ENCODE measurements around the gene BAD. TPM values are rescaled to one million over a fixed set of nuclear protein-coding genes. Genes with fewer than 3 reads are reported as not detected.

BAD gene
- polyA plus RNA-seq, 1 experiment, result 36.1 TPM

- DNase-seq (ENCODE audit: low read depth, low spot score), result no peak
- Histone ChIP-seq H3K27me3 (ENCODE audit: control insufficient read depth, insufficient read depth, low read length) (no peaks in the 10 kb centered on the region), H3K4me3 (ENCODE audit: low read depth, low read length) (no peak overlapping the region), H3K27ac (ENCODE audit: low read depth, low read length) (no peak overlapping the region), H3K9me3 (ENCODE audit: control insufficient read depth, insufficient read depth, low read length) (no peaks in the 10 kb centered on the region)
- TF ChIP-seq CTCF (IDR thresholded peaks at IDR 0.05; ENCODE audit: low read depth, low read length), result no peak
- ChIA-PET CTCF (interaction anchor here (2.1 kb wide), 1 partner anchor 68 kb away, joined by 6 read pairs; no protein-coding TSS in a partner anchor), POLR2A (interaction anchor here (0.6 to 0.7 kb wide), 2 partner anchors 31 to 68 kb away, joined by 3 to 4 read pairs; no protein-coding TSS in a partner anchor)
These were observed 51.5 kb downstream of the BAD start for GRCh38 chr11:64232967-64233315.

GRCh38 chr11:64232182-64232966 lies 52.1 kb downstream of the BAD start:
- H3K9me3 ChIP-seq (ENCODE audit: control insufficient read depth, insufficient read depth, low read length), result no peaks in the 10 kb centered on the region
- H3K27ac ChIP-seq (ENCODE audit: low read depth, low read length), result no peak overlapping the region
- no peak overlapping the region for H3K4me3 ChIP-seq (ENCODE audit: low read depth, low read length)
- no peak for TF ChIP-seq CTCF (IDR thresholded peaks at IDR 0.05; ENCODE audit: low read depth, low read length)
- CTCF ChIA-PET, result interaction anchor here (2.1 kb wide), 1 partner anchor 69 kb away, joined by 6 read pairs; no protein-coding TSS in a partner anchor
- POLR2A ChIA-PET, result interaction anchor here (0.5 to 1.4 kb wide), 2 partner anchors 9 to 14 kb away, joined by 3 to 4 read pairs; partner anchors contain the start of genes FKBP2 and PPP1R14B
- no peaks in the 10 kb centered on the region for H3K27me3 ChIP-seq (ENCODE audit: control insufficient read depth, insufficient read depth, low read length)
- DNase-seq (ENCODE audit: low read depth, low spot score), result no peak

- Histone ChIP-seq H3K4me3 (ENCODE audit: low read depth, low read length) (no peak overlapping the region), H3K27ac (ENCODE audit: low read depth, low read length) (no peak overlapping the region), H3K9me3 (ENCODE audit: control insufficient read depth, insufficient read depth, low read length) (no peaks in the 10 kb centered on the region), H3K27me3 (ENCODE audit: control insufficient read depth, insufficient read depth, low read length) (no peaks in the 10 kb centered on the region)
- TF ChIP-seq CTCF (IDR thresholded peaks at IDR 0.05; ENCODE audit: low read depth, low read length), result no peak
- no peak for DNase-seq (ENCODE audit: low read depth, low spot score)
- POLR2A ChIA-PET, result interaction anchor here (0.5 to 1.4 kb wide), 2 partner anchors 10 to 15 kb away, joined by 3 to 4 read pairs; partner anchors contain the start of genes FKBP2 and PPP1R14B
- CTCF ChIA-PET, result no interaction called here
These were observed 52.9 kb downstream of the BAD start for GRCh38 chr11:64231546-64231945.

GRCh38 chr11:64230985-64231365 lies 53.5 kb downstream of the BAD start:
- H3K27ac ChIP-seq (ENCODE audit: low read depth, low read length), result no peak overlapping the region
- peak overlapping the region; percentile 75 for H3K4me3 ChIP-seq (ENCODE audit: low read depth, low read length)
- no peak for TF ChIP-seq CTCF (IDR thresholded peaks at IDR 0.05; ENCODE audit: low read depth, low read length)
- no peaks in the 10 kb centered on the region; the same call in 1 of the 2 replicates for H3K9me3 ChIP-seq (ENCODE audit: control insufficient read depth, insufficient read depth, low read length)
- POLR2A ChIA-PET, result interaction anchor here (0.7 to 1.4 kb wide), 2 partner anchors 10 to 40 kb away, joined by 4 read pairs; partner anchors contain the start of gene FKBP2
- no peaks in the 10 kb centered on the region for H3K27me3 ChIP-seq (ENCODE audit: control insufficient read depth, insufficient read depth, low read length)
- no peak for DNase-seq (ENCODE audit: low read depth, low spot score)
- CTCF ChIA-PET, result no interaction called here

Data from AG04450 (cell line).